ENCODE measurements around the gene MAPK8. TPM values are rescaled to one million over a fixed set of nuclear protein-coding genes. Genes with fewer than 3 reads are reported as not detected.

The MAPK8 gene
- total and polyA plus RNA-seq, 2 of the 4 experiments (the other 2 are of a cell fraction), result 41.5 to 54.7 TPM

DNA sequence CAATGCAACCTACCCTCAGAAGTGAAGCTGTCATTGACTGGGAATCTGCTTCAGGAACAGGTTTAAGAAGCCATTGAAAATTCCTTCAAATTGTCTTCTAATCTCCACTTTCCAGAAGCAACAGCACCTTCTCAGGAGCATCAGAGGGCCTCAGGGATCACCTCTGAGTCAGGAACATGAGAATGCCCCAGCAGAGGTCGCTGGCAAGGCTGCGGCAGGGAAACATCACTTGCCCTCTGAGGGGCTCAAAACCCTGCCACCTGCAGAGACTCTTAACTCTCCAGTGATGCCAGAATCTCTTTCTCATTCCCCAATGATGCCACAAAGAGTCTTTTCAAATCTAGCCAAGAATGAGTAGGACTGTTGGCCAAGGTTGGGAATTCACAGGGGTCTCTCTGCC, 5.9 kb upstream of the MAPK8 start:
- ATAC-seq (ENCODE audit: low read depth) (no peak), DNase-seq (no peak)
- Histone ChIP-seq H3K36me3 (ENCODE audit: control insufficient read depth, insufficient read depth, low read length) (no peaks in the 10 kb centered on the region), H3K79me1 (ENCODE audit: low read depth in 1 of 2, low read length in 2 of 2) (no peaks in the 10 kb centered on the region), H3K4me1 (ENCODE audit: control insufficient read depth, insufficient read depth, low read length) (no peaks in the 10 kb centered on the region), H2BK20ac (ENCODE audit: low read depth, low read length) (no peak overlapping the region), H2AFZ (replicated peaks; ENCODE audit: low read length, poor library complexity) (no peak overlapping the region), H2BK5ac (ENCODE audit: low read depth, low read length, poor library complexity, severe bottlenecking) (no peak overlapping the region), H2AK5ac (ENCODE audit: low read depth, low read length) (no peak overlapping the region), H4K20me1 (ENCODE audit: insufficient read depth, low read length) (no peaks in the 10 kb centered on the region), H3K4me3 (ENCODE audit: insufficient read depth, low read depth, low read length) (no peak overlapping the region), H3K9me3 (ENCODE audit: control insufficient read depth, insufficient read depth, low read length) (no peaks in the 10 kb centered on the region), H3K4me2 (ENCODE audit: low read depth, low read length) (no peak overlapping the region), H3K56ac (ENCODE audit: extremely low read depth, insufficient read depth, low read length) (no peak overlapping the region), H3K27ac (ENCODE audit: insufficient read depth, low read length) (no peak overlapping the region), H2AK9ac (replicated peaks; ENCODE audit: low read depth, low read length, poor library complexity) (no peak overlapping the region), H3K23ac (ENCODE audit: low read depth, low read length) (no peak overlapping the region), H3K9ac (ENCODE audit: low read depth, low read length) (no peak overlapping the region), H2BK15ac (ENCODE audit: low read depth, low read length) (no peak overlapping the region), H2BK120ac (ENCODE audit: low read depth, low read length) (no peak overlapping the region), H4K91ac (ENCODE audit: insufficient read depth, low read depth, low read length) (no peak overlapping the region), H3K4ac (ENCODE audit: low read depth, low read length) (no peak overlapping the region), H3K14ac (replicated peaks; ENCODE audit: low read depth, low read length) (no peak overlapping the region), H4K8ac (ENCODE audit: low read depth in 2 of 2, low read length in 2 of 2) (no peak overlapping the region), H3K27me3 (ENCODE audit: control insufficient read depth, insufficient read depth, low read length) (peaks cover 30% of the 10 kb centered on the region), H3K9me1 (ENCODE audit: insufficient read depth, low read length) (no peaks in the 10 kb centered on the region), H3K18ac (ENCODE audit: low read depth, low read length) (no peak overlapping the region), H4K5ac (ENCODE audit: low read depth, low read length) (no peak overlapping the region)
- intact Hi-C loops (cut with micrococcal nuclease), result no loop called here
- dilution Hi-C loops (cut with HindIII; ENCODE audit: low sequenced_read_pairs, unreplicated experiment), result no loop called here
- no CpG with 5 or more reads among the region's 2 CpGs for WGBS, 2 experiments (ENCODE audit: extremely low coverage in 2 of 2, insufficient read length in 1 of 2)
- TF ChIP-seq CTCF (conservative IDR thresholded peaks at IDR 0.05; ENCODE audit: low read depth, low read length) (no peak), NFE2L2 (IDR thresholded peaks at IDR 0.05; ENCODE audit: low read depth, low read length) (no peak), CEBPB (IDR thresholded peaks at IDR 0.05; ENCODE audit: low read depth, low read length) (no peak), MXI1 (IDR thresholded peaks at IDR 0.05; ENCODE audit: borderline replicate concordance, low read depth, low read length) (no peak), MAZ (IDR thresholded peaks at IDR 0.05; ENCODE audit: borderline replicate concordance, low read depth, low read length) (no peak), RCOR1 (IDR thresholded peaks at IDR 0.05; ENCODE audit: insufficient replicate concordance, low read length) (no peak), MAFK (IDR thresholded peaks at IDR 0.05; ENCODE audit: low read depth, low read length) (no peak), RAD21 (IDR thresholded peaks at IDR 0.05; ENCODE audit: low read length) (no peak), USF2 (IDR thresholded peaks at IDR 0.05; ENCODE audit: low read depth, low read length) (no peak), CHD1 (IDR thresholded peaks at IDR 0.05; ENCODE audit: low read depth, low read length) (no peak), SMC3 (IDR thresholded peaks at IDR 0.05; ENCODE audit: low read depth, low read length) (no peak), FOS (IDR thresholded peaks at IDR 0.05; ENCODE audit: low read depth, low read length) (no peak)
- TF ChIP-seq, protein P1, sequence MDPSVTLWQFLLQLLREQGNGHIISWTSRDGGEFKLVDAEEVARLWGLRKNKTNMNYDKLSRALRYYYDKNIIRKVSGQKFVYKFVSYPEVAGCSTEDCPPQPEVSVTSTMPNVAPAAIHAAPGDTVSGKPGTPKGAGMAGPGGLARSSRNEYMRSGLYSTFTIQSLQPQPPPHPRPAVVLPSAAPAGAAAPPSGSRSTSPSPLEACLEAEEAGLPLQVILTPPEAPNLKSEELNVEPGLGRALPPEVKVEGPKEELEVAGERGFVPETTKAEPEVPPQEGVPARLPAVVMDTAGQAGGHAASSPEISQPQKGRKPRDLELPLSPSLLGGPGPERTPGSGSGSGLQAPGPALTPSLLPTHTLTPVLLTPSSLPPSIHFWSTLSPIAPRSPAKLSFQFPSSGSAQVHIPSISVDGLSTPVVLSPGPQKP (IDR thresholded peaks at IDR 0.05; ENCODE audit: borderline replicate concordance, low read depth, low read length), result no peak
- BruUV-seq (replicated peaks), result no TSS peak
- CTCF ChIA-PET, result interaction anchor here (1.4 kb wide), 1 partner anchor 11 kb away, joined by 5 read pairs; no protein-coding TSS in a partner anchor
- POLR2A ChIA-PET (ENCODE audit: unreplicated experiment), result no interaction called here
- in situ Hi-C loops (cut with MboI; ENCODE audit: low sequenced_read_pairs), result no loop called here

Data from IMR-90 (cell line).